ENCODE measurements around the gene CD38. TPM values are rescaled to one million over a fixed set of nuclear protein-coding genes. Genes with fewer than 3 reads are reported as not detected.
"Not testable (repeated sequence)": the region's sequence is repeated elsewhere in the genome, so short reads cannot be mapped to it uniquely, and the experiment has no call there.

CD38 gene
- total RNA-seq (2014; rRNA removed; shearing (Covaris generic); ENCODE audit: low replicate concordance): not detected in 2 replicates

DNA sequence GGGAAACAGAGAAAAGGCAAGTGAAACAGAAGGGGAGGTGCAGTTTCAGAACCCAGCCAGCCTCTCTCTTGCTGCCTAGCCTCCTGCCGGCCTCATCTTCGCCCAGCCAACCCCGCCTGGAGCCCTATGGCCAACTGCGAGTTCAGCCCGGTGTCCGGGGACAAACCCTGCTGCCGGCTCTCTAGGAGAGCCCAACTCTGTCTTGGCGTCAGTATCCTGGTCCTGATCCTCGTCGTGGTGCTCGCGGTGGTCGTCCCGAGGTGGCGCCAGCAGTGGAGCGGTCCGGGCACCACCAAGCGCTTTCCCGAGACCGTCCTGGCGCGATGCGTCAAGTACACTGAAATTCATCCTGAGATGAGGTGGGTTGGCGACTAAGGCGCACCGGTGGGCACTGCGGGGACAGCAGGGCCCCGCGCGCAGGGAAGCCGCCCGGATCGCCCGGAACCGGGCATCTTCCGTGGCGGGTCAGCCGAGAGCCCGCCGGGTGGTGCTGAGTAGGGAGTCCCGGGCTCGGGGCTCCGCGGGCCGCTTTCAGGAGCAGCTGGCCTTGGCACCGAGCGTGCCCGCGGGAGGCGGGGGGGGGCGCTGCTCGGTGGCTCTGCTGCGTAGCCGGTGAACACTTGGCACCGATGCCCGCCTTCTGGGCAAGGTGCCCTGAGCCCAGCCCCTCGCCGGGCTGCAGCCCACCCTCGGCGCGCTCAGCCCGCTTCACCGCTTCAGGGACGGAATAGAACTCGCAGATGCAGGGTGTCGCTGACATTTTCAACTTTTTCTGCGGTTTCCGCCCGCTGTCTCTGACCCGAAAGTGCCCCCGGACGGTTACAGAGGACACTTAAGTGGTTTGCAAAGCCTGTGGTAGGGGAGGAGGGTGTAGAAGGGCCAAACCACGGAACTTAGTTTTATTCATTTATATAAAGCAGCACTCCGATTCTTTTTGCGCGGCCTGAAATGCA, at the start of gene CD38:
Gene CD38, plus strand, starts transcription at position 40 of the 953 bp plus-strand sequence. Its CDS starts 87 bp downstream, at position 127.
- H3K27me3 ChIP-seq: no peaks in the 10 kb centered on the region
- H3K9me3 ChIP-seq: no peaks in the 10 kb centered on the region
- H3K4me3 ChIP-seq: peak within 1 kb of the TSS; percentile 28
- no peaks in the 10 kb centered on the region for H3K36me3 ChIP-seq
- peak; percentile 10 for DNase-seq

DNA sequence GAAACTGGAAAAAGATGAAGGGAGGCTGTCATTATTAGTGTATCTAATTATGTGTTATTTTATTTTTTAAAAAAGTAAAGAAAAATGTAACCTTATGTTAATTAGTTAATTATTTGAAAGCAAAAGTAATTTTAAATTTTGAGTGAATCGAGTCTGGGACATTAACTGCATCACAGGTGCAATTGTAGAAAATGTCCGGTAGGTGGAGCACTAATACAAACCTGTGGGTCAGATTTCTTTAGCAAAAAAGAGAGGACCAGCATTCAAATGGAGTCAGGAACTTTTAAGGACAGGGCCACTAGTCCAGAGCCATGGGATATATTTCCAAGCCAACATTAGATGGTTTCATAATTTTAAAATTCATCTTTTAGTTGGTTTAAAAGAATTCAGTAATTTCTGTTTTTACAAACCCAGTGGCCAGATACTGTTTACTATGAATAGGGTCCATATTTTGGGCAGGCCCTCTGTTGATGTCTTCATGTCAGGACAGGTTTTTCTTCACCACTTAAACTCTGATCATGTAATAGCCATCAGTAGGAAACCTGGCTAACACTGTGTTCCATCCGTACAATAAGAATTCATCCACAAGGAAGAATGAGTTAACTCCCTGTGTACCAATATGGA, 48.1 kb upstream of the CD38 start:
- no peak for DNase-seq

GRCh38 chr4:15733061-15733460, 45.1 kb upstream of the CD38 start:
- H3K9me3 ChIP-seq, DNase-seq, H3K4me3 ChIP-seq, H3K36me3 ChIP-seq, H3K27me3 ChIP-seq: not testable (repeated sequence)

More for the DNA sequence above, 48.1 kb upstream of the CD38 start:
- Histone ChIP-seq H3K36me3 (no peaks in the 10 kb centered on the region), H3K9me3 (no peaks in the 10 kb centered on the region), H3K4me3 (no peak overlapping the region), H3K27me3 (no peaks in the 10 kb centered on the region)

DNA sequence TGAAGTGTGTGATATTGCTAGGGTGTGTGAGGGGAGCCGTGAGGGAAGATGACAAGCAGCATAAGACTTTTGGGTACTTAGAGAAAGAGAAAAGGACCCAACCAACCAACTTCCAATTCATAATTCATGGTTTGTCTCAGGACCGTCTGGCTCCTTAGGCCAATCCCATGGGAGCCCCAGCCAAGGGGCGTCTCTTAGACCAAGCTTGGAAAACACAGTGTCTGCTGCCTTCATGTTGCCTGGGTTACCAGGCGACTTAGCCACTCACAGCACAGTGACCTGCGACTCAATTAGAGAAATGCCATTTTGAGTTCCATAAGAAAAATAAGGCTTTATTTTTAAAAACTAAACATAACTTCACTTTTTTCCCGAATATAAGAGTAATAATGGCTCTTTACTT, 42.6 kb upstream of the CD38 start:
- no peak overlapping the region for H3K4me3 ChIP-seq
- DNase-seq: no peak
- H3K27me3 ChIP-seq: no peaks in the 10 kb centered on the region
- no peaks in the 10 kb centered on the region for H3K36me3 ChIP-seq
- no peaks in the 10 kb centered on the region for H3K9me3 ChIP-seq

- H3K4me3 ChIP-seq: no peak overlapping the region
- H3K9me3 ChIP-seq: no peaks in the 10 kb centered on the region
- H3K36me3 ChIP-seq: no peaks in the 10 kb centered on the region
- no peaks in the 10 kb centered on the region for H3K27me3 ChIP-seq
- DNase-seq: no peak
These were observed 41.5 kb upstream of the CD38 start for GRCh38 chr4:15736514-15737050.

DNA sequence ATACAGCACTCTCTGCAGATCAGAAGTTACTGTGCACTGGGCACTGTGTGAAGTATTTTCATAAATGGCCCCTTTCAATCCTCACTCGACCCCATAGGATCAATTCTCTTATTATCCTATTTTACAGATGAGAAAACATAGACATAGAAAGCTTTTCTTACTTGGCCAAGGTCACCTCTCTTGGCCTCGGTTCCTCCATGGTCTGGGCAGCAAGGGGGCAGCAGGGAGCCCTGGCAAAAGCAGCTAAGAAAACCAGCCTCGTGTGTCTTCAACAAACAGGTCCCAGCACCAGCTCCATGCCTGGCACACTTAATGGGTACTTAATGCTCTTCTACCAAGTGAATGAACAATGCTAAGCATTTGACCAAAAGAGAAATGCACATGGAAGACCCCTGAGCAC, 40.9 kb upstream of the CD38 start:
- no peak for DNase-seq
- Histone ChIP-seq H3K36me3 (no peaks in the 10 kb centered on the region), H3K27me3 (no peaks in the 10 kb centered on the region), H3K9me3 (no peaks in the 10 kb centered on the region), H3K4me3 (no peak overlapping the region)

- H3K36me3 ChIP-seq: no peaks in the 10 kb centered on the region
- no peaks in the 10 kb centered on the region for H3K9me3 ChIP-seq
- DNase-seq: no peak
- no peaks in the 10 kb centered on the region for H3K27me3 ChIP-seq
- H3K4me3 ChIP-seq: no peak overlapping the region
These were observed 39.3 kb upstream of the CD38 start for GRCh38 chr4:15738877-15739276.

- H3K4me3 ChIP-seq: no peak overlapping the region
- no peaks in the 10 kb centered on the region for H3K9me3 ChIP-seq
- DNase-seq: no peak
- H3K36me3 ChIP-seq: no peaks in the 10 kb centered on the region
- no peaks in the 10 kb centered on the region for H3K27me3 ChIP-seq
These were observed 37.2 kb upstream of the CD38 start for GRCh38 chr4:15740764-15741404.

GRCh38 chr4:15742083-15742582, 36.0 kb upstream of the CD38 start:
- no peaks in the 10 kb centered on the region for H3K27me3 ChIP-seq
- H3K9me3 ChIP-seq: no peaks in the 10 kb centered on the region

GRCh38 chr4:15742637-15743036, 35.5 kb upstream of the CD38 start:
- H3K9me3 ChIP-seq: no peaks in the 10 kb centered on the region
- no peaks in the 10 kb centered on the region for H3K36me3 ChIP-seq
- no peak for DNase-seq
- no peak overlapping the region for H3K4me3 ChIP-seq
- no peaks in the 10 kb centered on the region for H3K27me3 ChIP-seq

More at GRCh38 chr4:15742083-15742582, 36.0 kb upstream of the CD38 start:
- H3K4me3 ChIP-seq: no peak overlapping the region
- no peak for DNase-seq
- no peaks in the 10 kb centered on the region for H3K36me3 ChIP-seq

DNA sequence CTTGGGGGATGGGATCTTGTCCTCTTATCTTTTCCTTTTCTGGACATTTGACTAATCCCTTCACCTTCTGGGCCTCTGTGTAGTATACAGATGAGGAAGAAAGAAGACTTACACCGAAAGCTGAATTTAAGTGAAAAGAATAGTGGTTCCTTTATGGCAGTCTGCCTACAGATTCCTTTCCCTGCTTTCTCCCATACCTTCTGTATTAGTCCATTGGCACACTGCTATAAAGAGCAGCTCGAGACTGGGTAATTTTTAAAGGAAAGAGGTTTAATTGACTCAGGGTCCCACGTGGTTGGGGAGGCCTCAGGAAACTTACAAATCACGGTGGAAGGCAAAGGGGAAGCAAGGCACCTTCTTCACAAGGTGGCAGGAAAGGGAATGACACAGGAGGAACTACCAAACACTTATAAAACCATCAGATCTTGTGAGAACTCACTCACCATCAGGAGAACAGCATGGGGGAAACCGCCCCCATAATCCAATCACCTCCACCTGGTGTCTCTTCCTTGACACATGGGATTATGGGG, 34.0 kb upstream of the CD38 start:
- no peaks in the 10 kb centered on the region for H3K9me3 ChIP-seq
- no peak overlapping the region for H3K4me3 ChIP-seq
- DNase-seq: no peak
- H3K36me3 ChIP-seq: no peaks in the 10 kb centered on the region
- H3K27me3 ChIP-seq: no peaks in the 10 kb centered on the region

DNA sequence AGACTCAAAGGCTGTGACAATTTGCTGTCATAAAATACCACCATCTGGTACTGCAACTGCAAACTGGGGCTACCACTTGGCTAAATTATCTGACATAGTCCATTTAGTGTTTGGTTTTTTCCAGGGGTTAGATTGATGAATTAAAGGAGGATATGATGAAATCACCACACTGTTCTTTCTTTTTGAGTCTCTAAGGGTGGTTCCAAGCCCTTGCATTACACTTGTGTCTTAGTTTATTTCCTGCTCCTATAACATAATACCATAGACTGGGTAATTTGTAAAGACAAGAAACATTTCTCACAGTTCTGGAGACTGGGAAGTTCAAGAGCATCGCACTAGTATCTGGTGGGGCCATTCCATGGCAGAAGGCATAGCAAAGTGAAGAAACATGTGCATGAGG, 32.0 kb upstream of the CD38 start:
- Histone ChIP-seq H3K36me3 (no peaks in the 10 kb centered on the region), H3K4me3 (no peak overlapping the region), H3K27me3 (no peaks in the 10 kb centered on the region), H3K9me3 (no peaks in the 10 kb centered on the region)
- DNase-seq: no peak

GRCh38 chr4:15749001-15749400, 29.1 kb upstream of the CD38 start:
- no peaks in the 10 kb centered on the region for H3K9me3 ChIP-seq
- H3K36me3 ChIP-seq: no peaks in the 10 kb centered on the region
- H3K4me3 ChIP-seq: no peak overlapping the region
- no peak for DNase-seq
- no peaks in the 10 kb centered on the region for H3K27me3 ChIP-seq

DNA sequence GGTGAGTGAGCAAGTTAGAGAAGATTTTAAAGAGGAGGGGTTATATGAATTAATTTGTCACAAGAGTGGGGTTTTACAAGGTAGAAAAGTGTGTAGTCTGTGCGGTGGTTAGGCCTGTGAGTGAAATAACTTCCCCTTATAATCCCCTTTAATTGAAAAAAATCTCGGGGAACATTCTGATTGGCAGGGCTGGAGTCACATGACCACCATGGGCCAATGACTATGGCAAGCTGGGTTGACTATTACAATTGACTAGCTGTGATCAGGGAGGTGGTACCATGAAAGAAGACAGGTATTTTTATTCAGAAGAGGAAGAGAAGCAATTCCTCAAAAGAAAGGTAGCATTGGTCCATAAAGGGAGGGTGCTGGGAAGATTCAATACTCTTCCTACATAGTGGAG, 27.0 kb upstream of the CD38 start:
- no peaks in the 10 kb centered on the region for H3K9me3 ChIP-seq
- no peak for DNase-seq
- no peaks in the 10 kb centered on the region for H3K36me3 ChIP-seq
- H3K4me3 ChIP-seq: no peak overlapping the region
- no peaks in the 10 kb centered on the region for H3K27me3 ChIP-seq

- no peaks in the 10 kb centered on the region for H3K27me3 ChIP-seq
- no peaks in the 10 kb centered on the region for H3K36me3 ChIP-seq
- no peak for DNase-seq
- H3K4me3 ChIP-seq: no peak overlapping the region
- H3K9me3 ChIP-seq: no peaks in the 10 kb centered on the region
These were observed 25.0 kb upstream of the CD38 start for GRCh38 chr4:15753081-15753480.

- no peak overlapping the region for H3K4me3 ChIP-seq
- H3K9me3 ChIP-seq: no peaks in the 10 kb centered on the region
- no peaks in the 10 kb centered on the region for H3K27me3 ChIP-seq
- peak; percentile 59 for DNase-seq
- no peaks in the 10 kb centered on the region for H3K36me3 ChIP-seq
These were observed 24.3 kb upstream of the CD38 start for GRCh38 chr4:15753786-15754185.

GRCh38 chr4:15754323-15754722, 23.8 kb upstream of the CD38 start:
- no peak overlapping the region for H3K4me3 ChIP-seq
- no peaks in the 10 kb centered on the region for H3K36me3 ChIP-seq
- DNase-seq: peak; percentile 8
- H3K9me3 ChIP-seq: no peaks in the 10 kb centered on the region
- no peaks in the 10 kb centered on the region for H3K27me3 ChIP-seq
